CD4-positive, alpha-beta T cell (primary cell): ENCODE measurements around the gene DCP1B. TPM values are rescaled to one million over a fixed set of nuclear protein-coding genes. Genes with fewer than 3 reads are reported as not detected.

ENCODE experiments used
- ATAC-seq: fragments of 200-7000 bp; cut with Tn5 transposase; one replicate; pipeline ENCODE4 v1.10.0; 2022; ENCODE audit warnings: mild to moderate bottlenecking; ENCODE audit not compliant: poor library complexity
- CTCF ChIA-PET: fragments of 350-600 bp; sonication (Branson Sonifier 250); formaldehyde crosslinking; loops from one replicate; lab custom pipeline; 2021; ENCODE audit warnings: antibody characterized with exemption, inconsistent platforms; lab: Charles Lee
- POLR2A ChIA-PET: fragments of 350-600 bp; sonication (Branson Sonifier 250); formaldehyde crosslinking; loops from one replicate; lab custom pipeline; 2021; ENCODE audit warnings: antibody characterized with exemption, inconsistent platforms; lab: Charles Lee
- DNase-seq, 14 experiments: peaks; one replicate each; pipeline ENCODE4 v3.0.0-alpha.2; 2013 to 2020; ENCODE audit warnings: mixed read lengths in 2 of 14
- H3K27ac ChIP-seq, 2 donors: one replicate each; pipeline versions ENCODE4 v1.5.1 to v1.7.0; 2013; ENCODE audit warnings: low read length in 2 of 2, low read depth in 1 of 2, mild to moderate bottlenecking in 1 of 2
- H3K27me3 ChIP-seq, 2 experiments: 1 replicate in 1 of 2; 2 replicates in 1 of 2; pipeline versions ENCODE4 v1.6.1 to v1.7.0; 2013; ENCODE audit warnings: low read length in 2 of 2, control low read depth in 1 of 2, mild to moderate bottlenecking in 1 of 2, moderate library complexity in 1 of 2; ENCODE audit not compliant: insufficient read depth in 2 of 2, control insufficient read depth in 1 of 2
- H3K36me3 ChIP-seq: one replicate; pipeline ENCODE4 v1.6.1; 2013; ENCODE audit warnings: low read length, control low read depth; ENCODE audit not compliant: insufficient read depth
- H3K4me1 ChIP-seq: one replicate; pipeline ENCODE4 v1.6.1; 2013; ENCODE audit warnings: low read length, control low read depth; ENCODE audit not compliant: insufficient read depth
- H3K4me3 ChIP-seq: one replicate; pipeline ENCODE4 v1.5.1; 2013; ENCODE audit warnings: mild to moderate bottlenecking, low read length, moderate library complexity
- H3K9me3 ChIP-seq, 2 experiments: 1 replicate in 1 of 2; 2 replicates in 1 of 2; pipeline versions ENCODE4 v1.6.1 to v1.7.0; 2013; ENCODE audit warnings: low read length in 2 of 2, mild to moderate bottlenecking in 2 of 2, control low read depth in 1 of 2, moderate library complexity in 1 of 2; ENCODE audit not compliant: control insufficient read depth in 1 of 2, insufficient read depth in 1 of 2
- H3K27ac Mint-ChIP-seq: one replicate; pipeline ENCODE4 v1.8.0; 2020; ENCODE audit warnings: mixed read lengths
- H3K27me3 Mint-ChIP-seq: one replicate; pipeline ENCODE4 v1.8.0; 2021; ENCODE audit warnings: mixed read lengths
- H3K36me3 Mint-ChIP-seq: one replicate; pipeline ENCODE4 v1.8.0; 2021; ENCODE audit warnings: low read depth, mixed read lengths
- H3K4me1 Mint-ChIP-seq: one replicate; pipeline ENCODE4 v1.8.0; 2021; ENCODE audit warnings: low read depth, mixed read lengths
- H3K4me3 Mint-ChIP-seq: one replicate; pipeline ENCODE4 v1.8.0; 2020; ENCODE audit warnings: mild to moderate bottlenecking, mixed read lengths
- H3K9me3 Mint-ChIP-seq: one replicate; pipeline ENCODE4 v1.8.0; 2020; ENCODE audit warnings: mixed read lengths
- intact Hi-C, 2 experiments: fragments of 100-400 bp; cut with DNase I in 1 of 2; cut with micrococcal nuclease in 1 of 2; formaldehyde crosslinking; loops; one replicate each; pipeline versions ENCODE4 v1.15.1 to v1.9.0; 2023 to 2025; cut with DNase I, micrococcal nuclease
- total RNA-seq, 174 experiments: library from RNA in 2 of 174; stranded (reverse) in 2 of 174; gene quantifications; one replicate each; pipeline ENCODE4 v1.2.3 and lab custom pipeline; 2021 to 2026
- TF ChIP-seq, protein P1 (sequence below): fragments of 200-600 bp; IDR thresholded peaks from one replicate; pipeline ENCODE4 v1.8.0; 2022; ENCODE audit warnings: antibody characterized with exemption, mild to moderate bottlenecking

DCP1B gene
- total RNA-seq, 2 experiments from 2014 or later: 4.3 to 4.6 TPM

DNA sequence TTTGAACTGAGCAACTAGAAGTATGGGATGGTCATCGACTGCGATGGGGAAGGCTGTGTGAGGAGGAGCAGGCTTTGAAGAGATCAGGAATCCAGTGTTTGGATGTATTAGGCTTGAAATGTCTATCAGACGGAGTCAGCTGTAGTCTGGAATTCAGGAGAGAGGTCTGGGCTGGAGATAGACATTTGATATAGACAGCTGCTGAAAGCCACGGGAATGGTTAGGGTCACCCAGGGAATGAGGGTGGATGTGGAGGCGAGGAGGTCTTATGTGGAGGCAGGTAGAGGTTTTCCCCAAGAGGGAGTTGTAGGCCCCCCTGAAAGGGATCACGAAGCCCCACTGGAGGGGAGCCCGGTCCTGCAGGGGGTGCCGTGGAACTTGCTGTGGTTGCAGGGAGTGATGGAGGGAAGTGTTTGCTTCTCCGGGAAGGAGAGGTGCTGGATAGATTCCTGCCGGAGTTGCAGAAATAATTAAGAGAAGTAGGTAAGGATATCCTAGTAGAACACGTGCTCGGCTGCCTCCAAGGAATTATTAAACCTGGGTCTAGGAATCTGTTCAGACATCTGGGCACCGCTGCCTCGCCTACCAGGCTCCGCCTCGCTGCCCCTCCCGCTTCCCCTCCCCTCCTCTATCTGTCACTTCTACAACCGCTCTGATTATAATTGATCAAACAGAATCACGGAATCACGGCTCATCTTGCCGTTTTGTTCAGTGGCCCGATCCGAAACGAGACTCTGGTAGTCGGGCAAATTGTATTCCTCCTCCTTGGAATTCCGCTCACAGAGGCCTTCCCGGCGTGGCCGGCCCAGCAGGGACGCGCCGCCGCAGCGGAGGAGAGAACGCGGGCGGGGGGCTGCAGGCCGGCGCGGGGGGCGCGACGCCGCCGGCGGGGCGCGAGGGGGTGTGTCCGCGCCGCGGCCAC, 47.7 kb upstream of the DCP1B start:
- H3K4me3 Mint-ChIP-seq: peak overlapping the region; percentile 83
- peaks cover 84% of the 10 kb centered on the region for H3K27me3 Mint-ChIP-seq
- peaks cover 0 to 6% of the 10 kb centered on the region in 2 experiments for H3K9me3 ChIP-seq
- no peak overlapping the region for H3K27ac ChIP-seq
- intact Hi-C loops: no loop called here
- no peak for ATAC-seq
- CTCF ChIA-PET: no interaction called here
- TF ChIP-seq, protein P1, sequence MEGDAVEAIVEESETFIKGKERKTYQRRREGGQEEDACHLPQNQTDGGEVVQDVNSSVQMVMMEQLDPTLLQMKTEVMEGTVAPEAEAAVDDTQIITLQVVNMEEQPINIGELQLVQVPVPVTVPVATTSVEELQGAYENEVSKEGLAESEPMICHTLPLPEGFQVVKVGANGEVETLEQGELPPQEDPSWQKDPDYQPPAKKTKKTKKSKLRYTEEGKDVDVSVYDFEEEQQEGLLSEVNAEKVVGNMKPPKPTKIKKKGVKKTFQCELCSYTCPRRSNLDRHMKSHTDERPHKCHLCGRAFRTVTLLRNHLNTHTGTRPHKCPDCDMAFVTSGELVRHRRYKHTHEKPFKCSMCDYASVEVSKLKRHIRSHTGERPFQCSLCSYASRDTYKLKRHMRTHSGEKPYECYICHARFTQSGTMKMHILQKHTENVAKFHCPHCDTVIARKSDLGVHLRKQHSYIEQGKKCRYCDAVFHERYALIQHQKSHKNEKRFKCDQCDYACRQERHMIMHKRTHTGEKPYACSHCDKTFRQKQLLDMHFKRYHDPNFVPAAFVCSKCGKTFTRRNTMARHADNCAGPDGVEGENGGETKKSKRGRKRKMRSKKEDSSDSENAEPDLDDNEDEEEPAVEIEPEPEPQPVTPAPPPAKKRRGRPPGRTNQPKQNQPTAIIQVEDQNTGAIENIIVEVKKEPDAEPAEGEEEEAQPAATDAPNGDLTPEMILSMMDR: no peak
- H3K27ac Mint-ChIP-seq: no peak overlapping the region
- H3K4me1 ChIP-seq: peaks cover 15% of the 10 kb centered on the region
- H3K9me3 Mint-ChIP-seq: no peaks in the 10 kb centered on the region
- no peaks in the 10 kb centered on the region for H3K36me3 Mint-ChIP-seq
- POLR2A ChIA-PET: interaction anchor here (1.0 kb wide), 1 partner anchor 12 kb away, joined by 4 read pairs; no protein-coding TSS in a partner anchor
- H3K4me3 ChIP-seq: peak overlapping the region; percentile 25
- peaks cover 22% of the 10 kb centered on the region for H3K4me1 Mint-ChIP-seq
- peaks cover 48 to 49% of the 10 kb centered on the region in 2 experiments for H3K27me3 ChIP-seq
- no peak for DNase-seq
- H3K36me3 ChIP-seq: no peaks in the 10 kb centered on the region

DNA sequence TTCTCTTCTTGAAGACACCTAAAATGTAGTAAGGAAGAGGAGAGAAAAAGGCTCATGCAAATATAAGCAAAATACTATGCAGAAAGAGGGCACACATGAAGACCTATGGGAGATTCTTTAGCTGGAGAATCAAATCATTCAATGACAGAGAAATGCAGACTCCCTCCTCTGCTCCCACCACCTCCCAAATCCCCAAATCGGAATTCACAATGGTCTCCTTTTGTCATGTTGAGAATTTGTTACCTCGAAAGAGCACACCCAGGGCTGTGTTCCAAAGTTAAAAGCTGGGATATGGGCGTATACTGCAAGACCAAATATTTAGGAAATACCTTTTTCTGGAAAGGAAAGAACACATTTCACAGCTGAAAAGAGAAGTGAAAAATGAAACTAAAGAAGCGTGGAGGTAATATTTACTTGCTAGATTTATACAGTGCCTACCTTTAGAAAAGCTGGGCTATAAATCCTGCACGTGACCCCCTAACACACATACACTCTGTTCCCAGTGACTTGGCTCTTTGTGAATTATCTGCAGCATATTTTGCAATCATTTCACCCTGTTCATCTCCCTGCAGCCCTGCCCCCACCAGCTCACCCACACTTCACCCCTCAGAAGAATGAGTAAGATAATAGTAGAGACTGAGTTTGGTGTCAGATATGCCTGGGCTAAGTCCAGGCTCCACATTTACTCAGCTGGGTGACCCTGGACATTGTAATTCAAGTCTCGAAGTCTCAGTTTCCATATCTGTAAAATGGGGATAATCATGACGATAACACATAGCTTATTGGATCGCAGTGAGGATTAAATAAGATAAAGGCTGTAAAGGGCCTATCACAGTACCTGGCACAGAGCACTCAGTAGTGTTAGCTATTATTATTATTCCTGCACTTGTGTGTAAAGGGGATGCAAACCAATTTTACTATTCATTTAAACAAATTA, 45.6 kb upstream of the DCP1B start:
- CTCF ChIA-PET: no interaction called here
- H3K9me3 ChIP-seq: peaks cover 0 to 6% of the 10 kb centered on the region in 2 experiments
- peaks cover 33 to 36% of the 10 kb centered on the region in 2 experiments for H3K27me3 ChIP-seq
- POLR2A ChIA-PET: no interaction called here
- no peak overlapping the region for H3K27ac Mint-ChIP-seq
- no peak overlapping the region for H3K4me3 Mint-ChIP-seq
- H3K36me3 Mint-ChIP-seq: no peaks in the 10 kb centered on the region
- H3K36me3 ChIP-seq: no peaks in the 10 kb centered on the region
- peaks cover 22% of the 10 kb centered on the region for H3K4me1 Mint-ChIP-seq
- no peak overlapping the region for H3K27ac ChIP-seq
- no peak for ATAC-seq
- no peak overlapping the region for H3K4me3 ChIP-seq
- intact Hi-C loops: no loop called here
- peaks cover 15% of the 10 kb centered on the region for H3K4me1 ChIP-seq
- TF ChIP-seq, protein P1: no peak
- peaks cover 80% of the 10 kb centered on the region for H3K27me3 Mint-ChIP-seq
- H3K9me3 Mint-ChIP-seq: no peaks in the 10 kb centered on the region
- no peak for DNase-seq

DNA sequence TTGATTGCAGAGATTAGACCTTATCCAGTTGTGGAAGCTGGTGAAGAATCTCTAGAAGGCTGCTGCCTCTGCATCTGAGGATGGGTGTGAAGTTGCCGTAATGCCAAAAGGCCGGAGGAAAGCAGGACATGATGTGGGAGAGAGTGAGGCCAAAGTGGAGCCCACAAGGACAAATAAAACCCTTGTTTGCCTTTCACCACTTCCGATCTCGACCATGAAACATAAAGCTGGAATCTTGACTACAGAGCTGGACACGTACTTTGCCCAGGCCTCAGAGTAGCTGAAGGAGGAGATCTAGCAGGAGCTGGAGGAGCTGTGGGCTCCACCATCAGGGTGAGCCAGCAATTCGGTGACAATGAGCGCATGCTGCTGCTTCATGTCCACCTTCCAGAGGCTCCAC, 43.5 kb upstream of the DCP1B start:
- intact Hi-C loops: no loop called here
- Mint-ChIP-seq H3K9me3 (no peaks in the 10 kb centered on the region), H3K4me3 (no peak overlapping the region), H3K36me3 (no peaks in the 10 kb centered on the region), H3K4me1 (peaks cover 14% of the 10 kb centered on the region), H3K27ac (no peak overlapping the region), H3K27me3 (peaks cover 81% of the 10 kb centered on the region)
- H3K27ac ChIP-seq: no peak overlapping the region
- H3K36me3 ChIP-seq: no peaks in the 10 kb centered on the region
- DNase-seq (no peak), ATAC-seq (no peak)
- no peak overlapping the region for H3K4me3 ChIP-seq
- H3K4me1 ChIP-seq: peaks cover 6% of the 10 kb centered on the region
- TF ChIP-seq, protein P1: no peak
- ChIA-PET POLR2A (no interaction called here), CTCF (interaction anchor here (1.1 to 1.2 kb wide), 2 partner anchors 10 to 13 kb away, joined by 3 to 4 read pairs; no protein-coding TSS in a partner anchor)
- no peaks in the 10 kb centered on the region for H3K9me3 ChIP-seq
- peaks cover 21 to 30% of the 10 kb centered on the region in 2 experiments for H3K27me3 ChIP-seq
